OCI-LY7 (cell line): ENCODE results near the gene STIP1.

Experiments used
- EZH2phosphoT487 ChIP-seq: fragments of 200-600 bp; sonication (generic); IDR thresholded peaks from 2 replicates; pipeline ENCODE4 v1.6.1; 2018; ENCODE audit warnings: low read depth, borderline replicate concordance, mild to moderate bottlenecking, mixed run types, antibody characterized with exemption, low read length, moderate library complexity, mixed read lengths
- TF ChIP-seq, protein P1 (sequence below): fragments of 200-600 bp; sonication (generic); conservative IDR thresholded peaks from 2 replicates; pipeline ENCODE4 v1.5.1; 2014; ENCODE audit warnings: mild to moderate bottlenecking, antibody characterized with exemption, low read length, moderate library complexity, mixed read lengths

- TF ChIP-seq, protein P1, sequence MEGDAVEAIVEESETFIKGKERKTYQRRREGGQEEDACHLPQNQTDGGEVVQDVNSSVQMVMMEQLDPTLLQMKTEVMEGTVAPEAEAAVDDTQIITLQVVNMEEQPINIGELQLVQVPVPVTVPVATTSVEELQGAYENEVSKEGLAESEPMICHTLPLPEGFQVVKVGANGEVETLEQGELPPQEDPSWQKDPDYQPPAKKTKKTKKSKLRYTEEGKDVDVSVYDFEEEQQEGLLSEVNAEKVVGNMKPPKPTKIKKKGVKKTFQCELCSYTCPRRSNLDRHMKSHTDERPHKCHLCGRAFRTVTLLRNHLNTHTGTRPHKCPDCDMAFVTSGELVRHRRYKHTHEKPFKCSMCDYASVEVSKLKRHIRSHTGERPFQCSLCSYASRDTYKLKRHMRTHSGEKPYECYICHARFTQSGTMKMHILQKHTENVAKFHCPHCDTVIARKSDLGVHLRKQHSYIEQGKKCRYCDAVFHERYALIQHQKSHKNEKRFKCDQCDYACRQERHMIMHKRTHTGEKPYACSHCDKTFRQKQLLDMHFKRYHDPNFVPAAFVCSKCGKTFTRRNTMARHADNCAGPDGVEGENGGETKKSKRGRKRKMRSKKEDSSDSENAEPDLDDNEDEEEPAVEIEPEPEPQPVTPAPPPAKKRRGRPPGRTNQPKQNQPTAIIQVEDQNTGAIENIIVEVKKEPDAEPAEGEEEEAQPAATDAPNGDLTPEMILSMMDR: no peak
- no peak for TF ChIP-seq EZH2phosphoT487
Measured at GRCh38 chr11:64150051-64150450, 35.9 kb upstream of the STIP1 start.
